ENCODE data around the gene PHETA2.
"Not testable (repeated sequence)": the region's sequence is repeated elsewhere in the genome, so short reads cannot be mapped to it uniquely, and the experiment has no call there.

Gene PHETA2

GRCh38 chr22:42070517-42071422, 3.3 kb upstream of the PHETA2 start, which contains the start of gene NAGA:
Gene NAGA (minus strand): TSS chr22:42070812. CDS start chr22:42070297, 515 bp downstream.
- peak; percentile 97 for DNase-seq

GRCh38 chr22:42071508-42071907, 2.5 kb upstream of the PHETA2 start:
- DNase-seq, result not testable (repeated sequence)

- no peak for DNase-seq
These were observed 1.3 kb upstream of the PHETA2 start for GRCh38 chr22:42072606-42073330.

GRCh38 chr22:42073621-42074041, 417 bp upstream of the PHETA2 start:
- no peak for DNase-seq

- no peak for DNase-seq
These were observed 1.0 kb downstream of the PHETA2 start for GRCh38 chr22:42074846-42075676.

GRCh38 chr22:42076764-42077485, 2.9 kb downstream of the PHETA2 start:
- no peak for DNase-seq

- DNase-seq, result no peak
These were observed 3.6 kb downstream of the PHETA2 start for GRCh38 chr22:42077486-42078125.

GRCh38 chr22:42078469-42079318, 4.6 kb downstream of the PHETA2 start:
- DNase-seq, result no peak

GRCh38 chr22:42079319-42080251, 5.5 kb downstream of the PHETA2 start, which contains the start of gene SMDT1:
Gene SMDT1 (plus strand): TSS chr22:42079700. CDS start chr22:42079769, 69 bp downstream.
- DNase-seq, result peak; percentile 99

GRCh38 chr22:42080287-42080686, 6.2 kb downstream of the PHETA2 start:
- DNase-seq, result peak; percentile 38

GRCh38 chr22:42083119-42083518, 9.1 kb downstream of the PHETA2 start:
- DNase-seq, result no peak

- no peak for DNase-seq
These were observed 10.8 kb downstream of the PHETA2 start for GRCh38 chr22:42084874-42085273.

GRCh38 chr22:42086051-42086450, 12.0 kb downstream of the PHETA2 start:
- DNase-seq, result no peak

GRCh38 chr22:42090596-42091454, 16.8 kb downstream of the PHETA2 start, which contains the start of gene NDUFA6:
Gene NDUFA6 (minus strand): TSS chr22:42090772. CDS start chr22:42090744, 28 bp downstream.
- DNase-seq, result peak; percentile 98

GRCh38 chr22:42091455-42091782, 17.4 kb downstream of the PHETA2 start:
- peak; percentile 14 for DNase-seq

GRCh38 chr22:42101199-42101598, 27.2 kb downstream of the PHETA2 start:
- no peak for DNase-seq

GRCh38 chr22:42104332-42104860, 30.3 kb downstream of the PHETA2 start:
- not testable (repeated sequence) for DNase-seq

- no peak for DNase-seq
These were observed 34.8 kb downstream of the PHETA2 start for GRCh38 chr22:42108848-42109247.
